SJCRH30 (cell line): ENCODE results near the gene CBX6. TPM values are rescaled to one million over a fixed set of nuclear protein-coding genes. Genes with fewer than 3 reads are reported as not detected.

Source experiments
- DNase-seq, 2 experiments: peaks; one replicate each; pipeline ENCODE4 v3.0.0-alpha.2; 2015 to 2020
- H3K27ac ChIP-seq: fragments of 250-450 bp; sonication (Bioruptor Pico); 2 replicates; pipeline ENCODE4 v1.5.1; 2020; ENCODE audit warnings: mild to moderate bottlenecking, moderate library complexity
- H3K27me3 ChIP-seq: fragments of 250-450 bp; sonication (Bioruptor Pico); 2 replicates; pipeline ENCODE4 v1.5.1; 2020; ENCODE audit warnings: mild to moderate bottlenecking, moderate library complexity
- H3K36me3 ChIP-seq: fragments of 250-450 bp; sonication (Bioruptor Pico); 2 replicates; pipeline ENCODE4 v1.5.1; 2020; ENCODE audit warnings: mild to moderate bottlenecking, moderate library complexity
- H3K4me1 ChIP-seq: fragments of 250-450 bp; sonication (Bioruptor Pico); 2 replicates; pipeline ENCODE4 v1.5.1; 2020; ENCODE audit warnings: mild to moderate bottlenecking, moderate library complexity
- H3K4me3 ChIP-seq: fragments of 250-450 bp; sonication (Bioruptor Pico); 2 replicates; pipeline ENCODE4 v1.5.1; 2020; ENCODE audit warnings: mild to moderate bottlenecking, moderate library complexity
- H3K9me3 ChIP-seq: fragments of 250-450 bp; sonication (Bioruptor Pico); replicated peaks from 2 replicates; pipeline ENCODE4 v1.5.1; 2020; ENCODE audit warnings: mild to moderate bottlenecking, moderate library complexity
- total RNA-seq: library from RNA; depleted of rRNA; stranded (reverse); fragments of >200 nt; shearing (Covaris generic); gene quantifications from 2 replicates; pipeline ENCODE4 v1.2.3, GENCODE V29; 2014

The CBX6 gene
- total RNA-seq, 1 experiment from 2014 or later = 40.5 TPM

- no peak for DNase-seq
- no peaks in the 10 kb centered on the region; the same call in 1 of the 2 replicates for H3K27me3 ChIP-seq
- no peaks in the 10 kb centered on the region for H3K9me3 ChIP-seq
- H3K27ac ChIP-seq = no peak overlapping the region
- no peaks in the 10 kb centered on the region for H3K36me3 ChIP-seq
- no peak overlapping the region for H3K4me3 ChIP-seq
- no peaks in the 10 kb centered on the region for H3K4me1 ChIP-seq
Measured at GRCh38 chr22:38831166-38831945, 40.7 kb downstream of the CBX6 start.

- no peaks in the 10 kb centered on the region for H3K36me3 ChIP-seq
- H3K27ac ChIP-seq = no peak overlapping the region
- no peak for DNase-seq
- no peaks in the 10 kb centered on the region for H3K4me1 ChIP-seq
- H3K4me3 ChIP-seq = no peak overlapping the region
- no peaks in the 10 kb centered on the region; the same call in 1 of the 2 replicates for H3K27me3 ChIP-seq
- H3K9me3 ChIP-seq = no peaks in the 10 kb centered on the region
Measured at GRCh38 chr22:38830845-38831108, 41.2 kb downstream of the CBX6 start.

- no peak for DNase-seq
- H3K4me1 ChIP-seq = no peaks in the 10 kb centered on the region
- no peaks in the 10 kb centered on the region; the same call in 1 of the 2 replicates for H3K27me3 ChIP-seq
- H3K36me3 ChIP-seq = no peaks in the 10 kb centered on the region
- H3K9me3 ChIP-seq = no peaks in the 10 kb centered on the region
- no peak overlapping the region for H3K27ac ChIP-seq
- H3K4me3 ChIP-seq = no peak overlapping the region
Measured at GRCh38 chr22:38830026-38830844, 41.8 kb downstream of the CBX6 start.

- no peak overlapping the region for H3K27ac ChIP-seq
- no peaks in the 10 kb centered on the region for H3K9me3 ChIP-seq
- no peaks in the 10 kb centered on the region for H3K36me3 ChIP-seq
- no peaks in the 10 kb centered on the region for H3K4me1 ChIP-seq
- no peaks in the 10 kb centered on the region; the same call in 1 of the 2 replicates for H3K27me3 ChIP-seq
- no peak for DNase-seq
- no peak overlapping the region for H3K4me3 ChIP-seq
Measured at GRCh38 chr22:38829485-38829884, 42.5 kb downstream of the CBX6 start.

- H3K27ac ChIP-seq = no peak overlapping the region
- DNase-seq = no peak
Measured at GRCh38 chr22:38828616-38829205, 43.3 kb downstream of the CBX6 start.

GRCh38 chr22:38828191-38828590 lies 43.8 kb downstream of the CBX6 start:
- H3K4me1 ChIP-seq = no peaks in the 10 kb centered on the region
- H3K9me3 ChIP-seq = no peaks in the 10 kb centered on the region
- no peak overlapping the region for H3K4me3 ChIP-seq
- H3K27me3 ChIP-seq = no peaks in the 10 kb centered on the region; the same call in 1 of the 2 replicates
- no peak overlapping the region for H3K27ac ChIP-seq
- no peak for DNase-seq
- H3K36me3 ChIP-seq = no peaks in the 10 kb centered on the region

More at GRCh38 chr22:38828616-38829205, 43.3 kb downstream of the CBX6 start:
- H3K9me3 ChIP-seq = no peaks in the 10 kb centered on the region
- no peak overlapping the region for H3K4me3 ChIP-seq
- no peaks in the 10 kb centered on the region for H3K4me1 ChIP-seq
- H3K36me3 ChIP-seq = no peaks in the 10 kb centered on the region
- H3K27me3 ChIP-seq = no peaks in the 10 kb centered on the region; the same call in 1 of the 2 replicates

- Histone ChIP-seq H3K4me3 (no peak overlapping the region), H3K27ac (no peak overlapping the region), H3K36me3 (no peaks in the 10 kb centered on the region), H3K4me1 (no peaks in the 10 kb centered on the region), H3K27me3 (no peaks in the 10 kb centered on the region; the same call in 1 of the 2 replicates), H3K9me3 (no peaks in the 10 kb centered on the region)
- DNase-seq = no peak
Measured at GRCh38 chr22:38827510-38827909, 44.5 kb downstream of the CBX6 start.

- no peak for DNase-seq
- Histone ChIP-seq H3K9me3 (no peaks in the 10 kb centered on the region), H3K36me3 (no peaks in the 10 kb centered on the region), H3K4me3 (no peak overlapping the region), H3K27ac (no peak overlapping the region), H3K27me3 (no peaks in the 10 kb centered on the region; the same call in 1 of the 2 replicates), H3K4me1 (no peaks in the 10 kb centered on the region)
Measured at GRCh38 chr22:38826801-38827200, 45.2 kb downstream of the CBX6 start.

GRCh38 chr22:38826386-38826785 lies 45.6 kb downstream of the CBX6 start:
- no peaks in the 10 kb centered on the region for H3K4me1 ChIP-seq
- H3K36me3 ChIP-seq = no peaks in the 10 kb centered on the region
- H3K27ac ChIP-seq = no peak overlapping the region
- H3K27me3 ChIP-seq = no peaks in the 10 kb centered on the region; the same call in 1 of the 2 replicates
- DNase-seq = no peak
- no peak overlapping the region for H3K4me3 ChIP-seq
- no peaks in the 10 kb centered on the region for H3K9me3 ChIP-seq

- H3K27ac ChIP-seq = no peak overlapping the region
- no peaks in the 10 kb centered on the region for H3K9me3 ChIP-seq
- H3K36me3 ChIP-seq = no peaks in the 10 kb centered on the region
- DNase-seq = peak; percentile 71 to 87
- no peaks in the 10 kb centered on the region for H3K4me1 ChIP-seq
- H3K4me3 ChIP-seq = no peak overlapping the region
- H3K27me3 ChIP-seq = no peaks in the 10 kb centered on the region; the same call in 1 of the 2 replicates
Measured at GRCh38 chr22:38824585-38824984, 47.4 kb downstream of the CBX6 start.

- no peaks in the 10 kb centered on the region for H3K4me1 ChIP-seq
- no peaks in the 10 kb centered on the region; the same call in 1 of the 2 replicates for H3K27me3 ChIP-seq
- H3K27ac ChIP-seq = no peak overlapping the region
- H3K9me3 ChIP-seq = no peaks in the 10 kb centered on the region
- no peak for DNase-seq
- no peaks in the 10 kb centered on the region for H3K36me3 ChIP-seq
- H3K4me3 ChIP-seq = no peak overlapping the region
Measured at GRCh38 chr22:38823637-38824036, 48.4 kb downstream of the CBX6 start.

- Histone ChIP-seq H3K27me3 (no peaks in the 10 kb centered on the region; the same call in 1 of the 2 replicates), H3K9me3 (no peaks in the 10 kb centered on the region), H3K4me1 (no peaks in the 10 kb centered on the region), H3K4me3 (no peak overlapping the region), H3K27ac (no peak overlapping the region), H3K36me3 (no peaks in the 10 kb centered on the region)
- no peak for DNase-seq
Measured at GRCh38 chr22:38823076-38823475, 48.9 kb downstream of the CBX6 start.

GRCh38 chr22:38820020-38820419 lies 52.0 kb downstream of the CBX6 start:
- DNase-seq = no peak
- H3K9me3 ChIP-seq = no peaks in the 10 kb centered on the region

GRCh38 chr22:38819387-38819940 lies 52.6 kb downstream of the CBX6 start:
- Histone ChIP-seq H3K4me1 (no peaks in the 10 kb centered on the region), H3K4me3 (no peak overlapping the region), H3K9me3 (no peaks in the 10 kb centered on the region), H3K36me3 (no peaks in the 10 kb centered on the region), H3K27me3 (no peaks in the 10 kb centered on the region; the same call in 1 of the 2 replicates), H3K27ac (no peak overlapping the region)
- no peak for DNase-seq

More at GRCh38 chr22:38820020-38820419, 52.0 kb downstream of the CBX6 start:
- no peaks in the 10 kb centered on the region for H3K4me1 ChIP-seq
- H3K27ac ChIP-seq = no peak overlapping the region
- no peaks in the 10 kb centered on the region; the same call in 1 of the 2 replicates for H3K27me3 ChIP-seq
- H3K4me3 ChIP-seq = no peak overlapping the region
- no peaks in the 10 kb centered on the region for H3K36me3 ChIP-seq
